ENCODE data around the gene SLC9A2. TPM values are rescaled to one million over a fixed set of nuclear protein-coding genes. Genes with fewer than 3 reads are reported as not detected.
A peak's percentile ranks its signal among the peaks of the same experiment; 100 is the strongest.

SLC9A2 gene
- total and polyA plus RNA-seq, 10 of the 15 experiments (the other 5 are each of a cell fraction or from before 2014, with no cell fraction given) = 0.13 to 1.2 (median 0.79) TPM

GRCh38 chr2:102662833-102663232 lies 43.5 kb downstream of the SLC9A2 start:
- CTCF ChIA-PET = no interaction called here
- SMC1A ChIA-PET (ENCODE audit: uncharacterized antibody, unreplicated experiment) = no interaction called here
- H3K4me2 ChIP-seq (ENCODE audit: control insufficient read depth, insufficient read depth) = no peak overlapping the region
- peak overlapping the region; percentile 47 for H2AFZ ChIP-seq (ENCODE audit: control insufficient read depth, low read depth, low read length)
- in situ Hi-C loops (cut with MboI) = no loop called here
- no peak overlapping the region for H3K27ac ChIP-seq (ENCODE audit: control insufficient read depth, insufficient read depth)
- ATAC-seq = peak; percentile 9; the same call in 2 of the 3 replicates
- FAIRE-seq = no peak
- H3K4me1 ChIP-seq (ENCODE audit: control insufficient read depth, insufficient read depth, low read length) = no peaks in the 10 kb centered on the region
- no peak overlapping the region for H3K9ac ChIP-seq (ENCODE audit: control insufficient read depth, insufficient read depth, low read length)
- H4K20me1 ChIP-seq (ENCODE audit: control insufficient read depth, insufficient read depth) = no peaks in the 10 kb centered on the region
- H3K9me3 ChIP-seq (replicated peaks; ENCODE audit: control insufficient read depth, insufficient read depth, low read length) = no peaks in the 10 kb centered on the region
- no peak for TF ChIP-seq POLR2AphosphoS5 (IDR thresholded peaks at IDR 0.05; ENCODE audit: low read length)
- TF ChIP-seq, protein P1, sequence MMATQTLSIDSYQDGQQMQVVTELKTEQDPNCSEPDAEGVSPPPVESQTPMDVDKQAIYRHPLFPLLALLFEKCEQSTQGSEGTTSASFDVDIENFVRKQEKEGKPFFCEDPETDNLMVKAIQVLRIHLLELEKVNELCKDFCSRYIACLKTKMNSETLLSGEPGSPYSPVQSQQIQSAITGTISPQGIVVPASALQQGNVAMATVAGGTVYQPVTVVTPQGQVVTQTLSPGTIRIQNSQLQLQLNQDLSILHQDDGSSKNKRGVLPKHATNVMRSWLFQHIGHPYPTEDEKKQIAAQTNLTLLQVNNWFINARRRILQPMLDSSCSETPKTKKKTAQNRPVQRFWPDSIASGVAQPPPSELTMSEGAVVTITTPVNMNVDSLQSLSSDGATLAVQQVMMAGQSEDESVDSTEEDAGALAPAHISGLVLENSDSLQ (IDR thresholded peaks at IDR 0.05) = no peak
- no peak for TF ChIP-seq IKZF2 (IDR thresholded peaks at IDR 0.05)
- no peak for TF ChIP-seq CREB1 (IDR thresholded peaks at IDR 0.05; ENCODE audit: low read depth)
- no peak for TF ChIP-seq POLR2AphosphoS2 (IDR thresholded peaks at IDR 0.05; ENCODE audit: low read depth, low read length)
- TF ChIP-seq CREM (IDR thresholded peaks at IDR 0.05; ENCODE audit: low read depth) = no peak
- TF ChIP-seq POLR2A (IDR thresholded peaks at IDR 0.05; ENCODE audit: low read depth, low read length) = no peak
- TF ChIP-seq SIN3A (IDR thresholded peaks at IDR 0.05; ENCODE audit: low read depth, low read length) = no peak
- TF ChIP-seq, protein P2, sequence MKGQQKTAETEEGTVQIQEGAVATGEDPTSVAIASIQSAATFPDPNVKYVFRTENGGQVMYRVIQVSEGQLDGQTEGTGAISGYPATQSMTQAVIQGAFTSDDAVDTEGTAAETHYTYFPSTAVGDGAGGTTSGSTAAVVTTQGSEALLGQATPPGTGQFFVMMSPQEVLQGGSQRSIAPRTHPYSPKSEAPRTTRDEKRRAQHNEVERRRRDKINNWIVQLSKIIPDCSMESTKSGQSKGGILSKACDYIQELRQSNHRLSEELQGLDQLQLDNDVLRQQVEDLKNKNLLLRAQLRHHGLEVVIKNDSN (IDR thresholded peaks at IDR 0.05; ENCODE audit: borderline replicate concordance, extremely low read length, insufficient read depth, low read depth, low read length) = no peak
- TF ChIP-seq TAF1 (IDR thresholded peaks at IDR 0.05; ENCODE audit: borderline replicate concordance, low read depth, low read length) = no peak
- TF ChIP-seq JUNB (IDR thresholded peaks at IDR 0.05) = no peak
- TF ChIP-seq NFXL1 (IDR thresholded peaks at IDR 0.05; ENCODE audit: borderline replicate concordance) = no peak
- no peak for TF ChIP-seq MEF2B (IDR thresholded peaks at IDR 0.05; ENCODE audit: partially characterized antibody, poor library complexity, severe bottlenecking)
- TF ChIP-seq CBX5 (IDR thresholded peaks at IDR 0.05; ENCODE audit: low read depth) = no peak
- no peak for TF ChIP-seq PBX3 (IDR thresholded peaks at IDR 0.05; ENCODE audit: insufficient replicate concordance, low read depth, low read length)
- no peak for TF ChIP-seq IRF5 (IDR thresholded peaks at IDR 0.05; ENCODE audit: borderline replicate concordance)
- intact Hi-C loops (cut with micrococcal nuclease; ENCODE audit: unreplicated experiment) = no loop called here
- no peaks in the 10 kb centered on the region for H3K36me3 ChIP-seq (ENCODE audit: control insufficient read depth in 2 of 2, insufficient read depth in 2 of 2, low read length in 1 of 2)
- no peaks in the 10 kb centered on the region for H3K27me3 ChIP-seq (replicated peaks in 1 of 2; ENCODE audit: control insufficient read depth in 2 of 2, insufficient read depth in 2 of 2, low read length in 1 of 2)
- RAD21 ChIA-PET (ENCODE audit: unreplicated experiment) = no interaction called here
- POLR2A ChIA-PET = no interaction called here
- no peaks in the 10 kb centered on the region for H3K79me2 ChIP-seq (ENCODE audit: control insufficient read depth, insufficient read depth, low read length)
- no peak overlapping the region for H3K4me3 ChIP-seq
- 0% methylated on average over 5 of the region's 5 CpGs for WGBS (ENCODE audit: insufficient coverage, insufficient replicate concordance, low lambda C conversion rate, missing lambda C conversion rate)
- no TSS peak for BruUV-seq (replicated peaks)
- DNase-seq (ENCODE audit: low read depth, low spot score) = no peak

Data from GM12878 (cell line).